ENCODE results near the gene AGPAT2. TPM values are rescaled to one million over a fixed set of nuclear protein-coding genes. Genes with fewer than 3 reads are reported as not detected.
A peak's percentile ranks its signal among the peaks of the same experiment; 100 is the strongest.

Gene AGPAT2
- total and polyA plus RNA-seq, 2 of the 4 experiments (the other 2 are of a cell fraction): 16.1 to 39.5 TPM

DNA sequence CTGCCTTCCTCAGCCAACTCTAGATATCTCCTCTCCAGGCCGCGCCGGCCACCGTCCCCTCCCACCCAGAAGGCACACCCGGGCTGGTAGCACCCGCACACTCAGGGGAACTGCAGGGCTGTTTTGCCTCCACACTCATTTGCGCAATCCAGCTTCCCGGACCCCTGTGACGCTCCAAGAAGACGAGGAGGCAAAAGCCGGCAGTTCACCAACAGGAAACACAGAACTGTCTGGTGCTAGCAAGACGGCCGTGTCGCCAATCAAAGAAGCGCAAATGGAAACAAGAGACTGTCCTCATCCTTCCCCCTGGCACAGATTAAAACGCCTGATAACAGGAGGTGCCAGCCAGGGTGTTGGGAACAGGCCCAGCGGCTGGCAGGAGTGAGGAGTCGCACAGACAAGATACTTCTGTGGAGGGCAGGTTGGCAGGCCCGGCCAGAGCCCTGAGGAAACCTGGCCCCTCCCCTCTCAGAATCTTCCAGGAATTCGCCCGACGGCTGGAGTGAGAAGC lies 7.8 kb downstream of the AGPAT2 start:
- no TSS peak for BruUV-seq (replicated peaks)
- Histone ChIP-seq H3K14ac (replicated peaks; ENCODE audit: low read depth, low read length) (no peak overlapping the region), H4K5ac (ENCODE audit: low read depth, low read length) (no peak overlapping the region), H4K20me1 (ENCODE audit: insufficient read depth, low read length) (peaks cover 14% of the 10 kb centered on the region; the same call in 1 of the 2 replicates), H3K4ac (ENCODE audit: low read depth, low read length) (no peak overlapping the region), H3K4me1 (ENCODE audit: control insufficient read depth, insufficient read depth, low read length) (no peaks in the 10 kb centered on the region), H4K91ac (ENCODE audit: insufficient read depth, low read depth, low read length) (no peak overlapping the region), H3K27ac (ENCODE audit: insufficient read depth, low read length) (no peak overlapping the region), H2AK9ac (replicated peaks; ENCODE audit: low read depth, low read length, poor library complexity) (peak overlapping the region; percentile 48), H3K9me1 (ENCODE audit: insufficient read depth, low read length) (no peaks in the 10 kb centered on the region), H2BK120ac (ENCODE audit: low read depth, low read length) (no peak overlapping the region), H2BK15ac (ENCODE audit: low read depth, low read length) (no peak overlapping the region), H3K9me3 (ENCODE audit: control insufficient read depth, insufficient read depth, low read length) (no peaks in the 10 kb centered on the region), H4K8ac (ENCODE audit: low read depth in 2 of 2, low read length in 2 of 2) (no peak overlapping the region), H2BK20ac (ENCODE audit: low read depth, low read length) (no peak overlapping the region), H3K79me1 (ENCODE audit: low read depth in 1 of 2, low read length in 2 of 2) (peaks cover 5 to 32% of the 10 kb centered on the region in 2 experiments; a peak in 3 of 4 replicates), H3K4me3 (ENCODE audit: insufficient read depth, low read depth, low read length) (no peak overlapping the region), H3K23ac (ENCODE audit: low read depth, low read length) (no peak overlapping the region), H2BK5ac (ENCODE audit: low read depth, low read length, poor library complexity, severe bottlenecking) (no peak overlapping the region), H3K9ac (ENCODE audit: low read depth, low read length) (no peak overlapping the region), H3K18ac (ENCODE audit: low read depth, low read length) (no peak overlapping the region), H3K27me3 (ENCODE audit: control insufficient read depth, insufficient read depth, low read length) (no peaks in the 10 kb centered on the region), H2AK5ac (ENCODE audit: low read depth, low read length) (no peak overlapping the region), H3K36me3 (ENCODE audit: control insufficient read depth, insufficient read depth, low read length) (peaks cover 10% of the 10 kb centered on the region; the same call in 1 of the 2 replicates), H3K4me2 (ENCODE audit: low read depth, low read length) (no peak overlapping the region), H2AFZ (replicated peaks; ENCODE audit: low read length, poor library complexity) (no peak overlapping the region), H3K56ac (ENCODE audit: extremely low read depth, insufficient read depth, low read length) (no peak overlapping the region)
- POLR2A ChIA-PET (ENCODE audit: unreplicated experiment): no interaction called here
- TF ChIP-seq CEBPB (IDR thresholded peaks at IDR 0.05; ENCODE audit: low read depth, low read length): peak; percentile 60
- TF ChIP-seq POLR2A (IDR thresholded peaks at IDR 0.05; ENCODE audit: low read depth, low read length): no peak
- dilution Hi-C loops (cut with HindIII; ENCODE audit: low sequenced_read_pairs, unreplicated experiment) (no loop called here), in situ Hi-C loops (cut with MboI; ENCODE audit: low sequenced_read_pairs) (no loop called here), intact Hi-C loops (cut with micrococcal nuclease) (no loop called here)
- DNase-seq (no peak), ATAC-seq (ENCODE audit: low read depth) (no peak)
- 76% methylated on average over 15 of the region's 22 CpGs; no CpG with 5 or more reads in 1 of the 2 experiments for WGBS, 2 experiments (ENCODE audit: extremely low coverage in 2 of 2, insufficient read length in 1 of 2)
- CTCF ChIA-PET: interaction anchor here (0.6 kb wide), 1 partner anchor 772 kb away, joined by 3 read pairs; the partner anchor contains the start of gene CAMSAP1

All from IMR-90 (cell line).